ENCODE results near the gene ZKSCAN2.

The ZKSCAN2 gene

DNA sequence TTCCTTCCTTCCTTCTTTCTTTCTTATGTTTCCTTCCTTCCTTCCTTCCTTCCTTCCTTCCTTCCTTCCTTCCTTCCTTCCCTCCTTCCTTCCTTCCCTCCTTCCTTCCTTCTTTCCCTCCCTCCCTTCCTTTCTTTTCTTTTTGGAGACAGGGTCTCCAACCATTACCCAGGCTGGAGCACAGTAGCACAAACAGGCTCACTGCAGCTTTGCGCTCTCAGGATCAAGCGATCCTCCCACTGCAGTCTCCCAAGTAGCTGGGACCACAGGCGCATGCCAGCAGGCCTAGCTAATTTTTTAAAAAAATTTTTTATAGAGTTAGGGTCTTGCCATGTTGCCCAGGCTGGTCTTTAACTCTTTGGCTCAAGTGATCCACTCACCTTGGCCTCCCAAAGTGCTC, 31.8 kb upstream of the ZKSCAN2 start:
- no peak overlapping the region for H3K27ac ChIP-seq
- H3K36me3 ChIP-seq: no peaks in the 10 kb centered on the region
- TF ChIP-seq, protein P1, sequence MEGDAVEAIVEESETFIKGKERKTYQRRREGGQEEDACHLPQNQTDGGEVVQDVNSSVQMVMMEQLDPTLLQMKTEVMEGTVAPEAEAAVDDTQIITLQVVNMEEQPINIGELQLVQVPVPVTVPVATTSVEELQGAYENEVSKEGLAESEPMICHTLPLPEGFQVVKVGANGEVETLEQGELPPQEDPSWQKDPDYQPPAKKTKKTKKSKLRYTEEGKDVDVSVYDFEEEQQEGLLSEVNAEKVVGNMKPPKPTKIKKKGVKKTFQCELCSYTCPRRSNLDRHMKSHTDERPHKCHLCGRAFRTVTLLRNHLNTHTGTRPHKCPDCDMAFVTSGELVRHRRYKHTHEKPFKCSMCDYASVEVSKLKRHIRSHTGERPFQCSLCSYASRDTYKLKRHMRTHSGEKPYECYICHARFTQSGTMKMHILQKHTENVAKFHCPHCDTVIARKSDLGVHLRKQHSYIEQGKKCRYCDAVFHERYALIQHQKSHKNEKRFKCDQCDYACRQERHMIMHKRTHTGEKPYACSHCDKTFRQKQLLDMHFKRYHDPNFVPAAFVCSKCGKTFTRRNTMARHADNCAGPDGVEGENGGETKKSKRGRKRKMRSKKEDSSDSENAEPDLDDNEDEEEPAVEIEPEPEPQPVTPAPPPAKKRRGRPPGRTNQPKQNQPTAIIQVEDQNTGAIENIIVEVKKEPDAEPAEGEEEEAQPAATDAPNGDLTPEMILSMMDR (IDR thresholded peaks at IDR 0.05; ENCODE audit: low read depth, low read length): no peak
- H3K9me3 ChIP-seq (ENCODE audit: severe bottlenecking): no peaks in the 10 kb centered on the region
- no peak for DNase-seq
- H3K27me3 ChIP-seq (ENCODE audit: insufficient read depth, low read depth, severe bottlenecking): no peaks in the 10 kb centered on the region
- no peak overlapping the region for H3K4me3 ChIP-seq (ENCODE audit: low read depth, low read length)

DNA sequence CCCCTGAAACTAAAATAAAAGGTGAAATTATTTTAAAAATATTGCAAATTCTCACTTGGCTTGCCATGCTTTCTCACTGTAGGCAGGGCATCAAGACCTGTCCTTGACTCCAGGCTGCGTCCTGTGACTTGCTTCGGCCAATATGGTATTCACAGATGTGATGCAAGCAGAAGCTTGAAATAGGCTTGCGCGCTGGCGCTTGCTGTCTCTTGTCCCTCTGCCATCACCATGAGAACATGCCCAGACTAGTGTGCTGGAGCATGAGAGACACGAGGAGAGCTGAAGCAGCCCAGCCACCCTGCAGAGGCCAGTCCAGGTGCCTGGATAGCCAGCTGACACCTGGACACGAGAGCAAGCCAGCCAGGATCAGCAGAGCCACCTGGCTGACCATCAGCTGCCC, 21.8 kb upstream of the ZKSCAN2 start:
- Histone ChIP-seq H3K4me3 (ENCODE audit: low read depth, low read length) (no peak overlapping the region), H3K9me3 (ENCODE audit: severe bottlenecking) (no peaks in the 10 kb centered on the region), H3K27me3 (ENCODE audit: insufficient read depth, low read depth, severe bottlenecking) (no peaks in the 10 kb centered on the region), H3K27ac (no peak overlapping the region), H3K36me3 (no peaks in the 10 kb centered on the region)
- DNase-seq: no peak
- TF ChIP-seq, protein P1 (IDR thresholded peaks at IDR 0.05; ENCODE audit: low read depth, low read length): no peak

DNA sequence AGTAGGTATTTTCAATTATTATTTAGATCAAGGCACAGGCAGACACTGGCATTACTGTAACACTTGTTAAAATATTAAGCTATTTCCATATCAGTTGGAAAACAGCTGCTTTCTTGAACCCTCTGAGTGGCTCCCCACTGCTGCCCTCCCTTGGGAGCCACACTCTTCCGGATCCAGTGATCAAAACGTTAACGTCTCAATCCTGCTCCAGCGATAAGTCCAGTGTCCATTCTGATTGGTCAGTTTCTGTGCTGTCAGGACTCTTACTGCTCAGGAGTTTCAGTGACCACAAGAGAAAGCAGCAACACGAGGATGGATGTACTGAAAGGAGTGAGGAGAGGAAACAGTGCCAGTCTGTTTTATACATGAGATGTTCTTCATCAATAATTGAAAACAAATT, 13.8 kb upstream of the ZKSCAN2 start:
- no peak overlapping the region for H3K4me3 ChIP-seq (ENCODE audit: low read depth, low read length)
- no peak overlapping the region for H3K27ac ChIP-seq
- DNase-seq: no peak
- H3K36me3 ChIP-seq: peaks cover 4% of the 10 kb centered on the region; the same call in 1 of the 2 replicates
- no peaks in the 10 kb centered on the region for H3K9me3 ChIP-seq (ENCODE audit: severe bottlenecking)
- TF ChIP-seq, protein P1 (IDR thresholded peaks at IDR 0.05; ENCODE audit: low read depth, low read length): no peak
- H3K27me3 ChIP-seq (ENCODE audit: insufficient read depth, low read depth, severe bottlenecking): no peaks in the 10 kb centered on the region

DNA sequence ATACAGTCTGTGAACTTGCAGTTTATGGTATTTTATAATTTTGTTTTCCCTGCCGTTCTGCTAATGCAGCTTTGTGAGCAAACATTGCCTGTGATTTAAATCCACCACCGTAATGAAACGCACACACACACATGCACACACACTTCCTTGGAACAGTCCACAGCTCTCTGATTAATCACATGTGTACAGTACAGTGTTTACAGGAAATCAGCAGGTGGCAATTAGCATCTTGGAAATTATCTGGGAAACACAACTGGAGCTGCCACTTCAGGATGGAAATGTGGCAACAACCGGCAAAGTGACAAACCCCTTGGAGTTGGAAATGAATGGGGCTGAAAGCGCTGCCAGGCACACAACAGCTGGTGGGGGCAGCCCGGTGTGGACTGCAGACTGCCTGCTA, 12.9 kb upstream of the ZKSCAN2 start:
- TF ChIP-seq, protein P1 (IDR thresholded peaks at IDR 0.05; ENCODE audit: low read depth, low read length): no peak
- no peak for DNase-seq
- Histone ChIP-seq H3K36me3 (peaks cover 4% of the 10 kb centered on the region), H3K4me3 (ENCODE audit: low read depth, low read length) (no peak overlapping the region), H3K27ac (no peak overlapping the region), H3K9me3 (ENCODE audit: severe bottlenecking) (no peaks in the 10 kb centered on the region), H3K27me3 (ENCODE audit: insufficient read depth, low read depth, severe bottlenecking) (no peaks in the 10 kb centered on the region)

DNA sequence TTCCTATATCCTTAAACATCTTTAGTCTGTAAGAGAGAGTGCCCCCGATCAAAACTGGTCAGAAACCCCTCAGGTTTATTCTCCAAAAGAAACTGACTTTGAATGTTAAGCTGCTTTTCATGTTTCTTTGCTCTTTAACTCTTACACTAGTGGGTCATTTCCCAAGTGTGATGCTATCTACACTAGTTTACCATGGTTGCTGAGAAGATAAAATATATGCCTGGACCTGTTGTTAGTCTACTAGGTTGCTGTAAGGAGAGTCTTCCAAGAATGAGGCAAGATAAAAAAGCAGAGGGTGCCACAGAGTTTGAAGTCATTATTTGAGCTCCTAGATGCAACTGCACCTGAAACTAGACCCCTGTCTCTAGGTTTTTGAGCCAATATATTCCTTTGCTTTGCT, 12.2 kb upstream of the ZKSCAN2 start:
- no peak overlapping the region for H3K4me3 ChIP-seq (ENCODE audit: low read depth, low read length)
- no peak for DNase-seq
- H3K9me3 ChIP-seq (ENCODE audit: severe bottlenecking): no peaks in the 10 kb centered on the region
- H3K36me3 ChIP-seq: peaks cover 4% of the 10 kb centered on the region
- no peak overlapping the region for H3K27ac ChIP-seq
- TF ChIP-seq, protein P1 (IDR thresholded peaks at IDR 0.05; ENCODE audit: low read depth, low read length): no peak
- H3K27me3 ChIP-seq (ENCODE audit: insufficient read depth, low read depth, severe bottlenecking): no peaks in the 10 kb centered on the region

DNA sequence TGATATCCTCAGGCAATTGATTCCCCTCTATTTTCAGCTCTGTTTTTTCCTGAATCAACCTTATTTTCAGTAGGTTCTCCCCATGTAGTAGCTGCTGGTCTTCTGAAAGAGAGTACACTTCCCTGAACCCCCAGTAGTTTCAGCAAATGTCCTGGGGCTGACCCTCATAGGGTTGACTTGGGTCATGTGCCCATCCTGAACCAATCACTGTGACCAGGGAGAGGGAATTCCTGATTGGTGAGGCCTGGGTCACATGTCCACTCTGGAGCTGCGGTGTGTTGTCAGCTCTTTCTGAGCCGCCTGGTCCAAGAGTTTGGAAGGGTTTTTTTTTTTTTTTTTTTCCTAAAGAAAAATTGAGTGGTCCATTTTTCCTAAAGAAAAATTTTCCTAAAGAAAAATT, 8.3 kb upstream of the ZKSCAN2 start:
- DNase-seq: no peak
- Histone ChIP-seq H3K36me3 (peaks cover 7% of the 10 kb centered on the region), H3K9me3 (ENCODE audit: severe bottlenecking) (no peaks in the 10 kb centered on the region), H3K27ac (no peak overlapping the region), H3K27me3 (ENCODE audit: insufficient read depth, low read depth, severe bottlenecking) (no peaks in the 10 kb centered on the region), H3K4me3 (ENCODE audit: low read depth, low read length) (no peak overlapping the region)
- TF ChIP-seq, protein P1 (IDR thresholded peaks at IDR 0.05; ENCODE audit: low read depth, low read length): no peak

Measured in WERI-Rb-1 (cell line).